Fibroblast of lung (primary cell): ENCODE measurements around the gene PRDX4. TPM values are rescaled to one million over a fixed set of nuclear protein-coding genes. Genes with fewer than 3 reads are reported as not detected.

Source experiments
- DNase-seq, 2 donors: peaks; one replicate each; pipeline versions ENCODE4 v3.0.0 to v3.0.0-alpha.2; 2010; ENCODE audit warnings: low read depth in 2 of 2
- H2AFZ ChIP-seq: 2 replicates; pipeline ENCODE4 v1.5.1; 2012; ENCODE audit warnings: low read length, control low read depth, inconsistent platforms
- H3K27ac ChIP-seq: 2 replicates; pipeline ENCODE4 v1.5.1; 2011; ENCODE audit warnings: low read length, control low read depth; ENCODE audit not compliant: insufficient read depth
- H3K27me3 ChIP-seq: 2 replicates; pipeline ENCODE4 v1.5.1; 2011; ENCODE audit warnings: mild to moderate bottlenecking, low read length; ENCODE audit not compliant: control insufficient read depth, insufficient read depth
- H3K36me3 ChIP-seq: 2 replicates; pipeline ENCODE4 v1.5.1; 2011; ENCODE audit warnings: low read length; ENCODE audit not compliant: control insufficient read depth, insufficient read depth
- H3K4me1 ChIP-seq: 2 replicates; pipeline ENCODE4 v1.5.1; 2011; ENCODE audit warnings: low read length; ENCODE audit not compliant: control insufficient read depth, insufficient read depth; ENCODE audit errors: extremely low read depth
- H3K4me2 ChIP-seq: 2 replicates; pipeline ENCODE4 v1.5.1; 2011; ENCODE audit warnings: low read length, control low read depth; ENCODE audit not compliant: insufficient read depth; ENCODE audit errors: extremely low read depth
- H3K4me3 ChIP-seq, 4 experiments: fragments of 200-600 bp in 1 of 4; sonication (generic) in 1 of 4; replicated peaks in 1 of 4; 2 replicates each; pipeline ENCODE4 v1.5.1; 2011 to 2016; ENCODE audit warnings: low read length in 4 of 4, low read depth in 3 of 4, mild to moderate bottlenecking in 3 of 4, control low read depth in 2 of 4, inconsistent platforms in 1 of 4, mixed read lengths in 1 of 4; ENCODE audit not compliant: insufficient read depth in 1 of 4; ENCODE audit errors: control extremely low read depth in 1 of 4
- H3K79me2 ChIP-seq: 2 replicates; pipeline ENCODE4 v1.5.1; 2012; ENCODE audit warnings: mild to moderate bottlenecking, low read length, inconsistent platforms; ENCODE audit not compliant: control insufficient read depth, insufficient read depth
- H3K9ac ChIP-seq: 2 replicates; pipeline ENCODE4 v1.5.1; 2011; ENCODE audit warnings: mild to moderate bottlenecking, low read length, control low read depth; ENCODE audit not compliant: insufficient read depth
- H3K9me3 ChIP-seq: 2 replicates; pipeline ENCODE4 v1.5.1; 2012; ENCODE audit warnings: low read depth, low read length; ENCODE audit not compliant: control insufficient read depth, insufficient read depth
- H4K20me1 ChIP-seq: 2 replicates; pipeline ENCODE4 v1.5.1; 2011; ENCODE audit warnings: low read length; ENCODE audit not compliant: control insufficient read depth, insufficient read depth; ENCODE audit errors: extremely low read depth
- EZH2 ChIP-seq: IDR thresholded peaks from 2 replicates; pipeline ENCODE4 v1.5.1; 2012; ENCODE audit warnings: low read length, control low read depth, mild to moderate bottlenecking; ENCODE audit errors: missing control alignments
- polyA plus RNA-seq, 2 donors: library from polyadenylated mRNA; depleted of rRNA in 1 of 2; stranded (reverse) in 1 of 2; unstranded in 1 of 2; fragments of >200 nt; gene quantifications; 2 replicates each; pipeline ENCODE4 v1.2.1, GENCODE V29; 2011 to 2012; ENCODE audit warnings: missing spikeins in 1 of 2
- total RNA-seq: library from RNA; depleted of rRNA; stranded (reverse); fragments of >200 nt; gene quantifications from 2 replicates; pipeline ENCODE4 v1.2.1, GENCODE V29; 2014
- TF ChIP-seq, protein P1 (sequence below), 2 donors: IDR thresholded peaks in 1 of 2; conservative IDR thresholded peaks in 1 of 2; 1 replicate in 1 of 2; 2 replicates in 1 of 2; pipeline ENCODE4 v1.5.1; 2011 to 2012; ENCODE audit warnings: low read length in 2 of 2, control low read depth in 1 of 2, inconsistent platforms in 1 of 2, low read depth in 1 of 2, mild to moderate bottlenecking in 1 of 2

The PRDX4 gene
- total and polyA plus RNA-seq, 2 donors (not counting 1 experiment from before 2014, with no cell fraction given) = 163 to 189 TPM

DNA sequence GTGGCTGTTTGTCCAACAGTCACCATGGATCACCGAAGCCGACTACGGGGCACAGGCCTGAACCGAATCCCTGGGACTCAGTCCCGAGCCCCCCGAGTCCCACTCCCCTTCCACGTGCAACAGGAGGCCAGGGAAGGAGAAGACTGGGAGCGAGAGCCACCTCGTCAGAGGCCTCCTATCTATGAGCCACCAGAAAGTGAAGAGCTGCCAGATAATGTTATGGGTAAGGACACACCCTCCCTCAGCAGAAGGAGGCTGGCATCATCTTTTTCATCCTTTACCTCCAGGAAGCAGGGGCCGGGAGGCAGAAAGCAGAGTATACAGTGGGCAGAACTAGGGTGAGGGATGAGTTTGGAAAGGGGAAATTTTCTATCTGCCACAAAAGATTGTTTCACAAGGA, 2.8 kb upstream of the PRDX4 start:
- Histone ChIP-seq H4K20me1 (no peaks in the 10 kb centered on the region), H3K4me3 (no peak overlapping the region), H3K27ac (no peak overlapping the region), H3K9ac (no peak overlapping the region), H2AFZ (no peak overlapping the region), H3K4me1 (no peaks in the 10 kb centered on the region), H3K27me3 (no peaks in the 10 kb centered on the region), H3K4me2 (no peak overlapping the region), H3K79me2 (peaks cover 10% of the 10 kb centered on the region), H3K36me3 (no peaks in the 10 kb centered on the region), H3K9me3 (no peaks in the 10 kb centered on the region)
- DNase-seq = no peak
- TF ChIP-seq, protein P1, sequence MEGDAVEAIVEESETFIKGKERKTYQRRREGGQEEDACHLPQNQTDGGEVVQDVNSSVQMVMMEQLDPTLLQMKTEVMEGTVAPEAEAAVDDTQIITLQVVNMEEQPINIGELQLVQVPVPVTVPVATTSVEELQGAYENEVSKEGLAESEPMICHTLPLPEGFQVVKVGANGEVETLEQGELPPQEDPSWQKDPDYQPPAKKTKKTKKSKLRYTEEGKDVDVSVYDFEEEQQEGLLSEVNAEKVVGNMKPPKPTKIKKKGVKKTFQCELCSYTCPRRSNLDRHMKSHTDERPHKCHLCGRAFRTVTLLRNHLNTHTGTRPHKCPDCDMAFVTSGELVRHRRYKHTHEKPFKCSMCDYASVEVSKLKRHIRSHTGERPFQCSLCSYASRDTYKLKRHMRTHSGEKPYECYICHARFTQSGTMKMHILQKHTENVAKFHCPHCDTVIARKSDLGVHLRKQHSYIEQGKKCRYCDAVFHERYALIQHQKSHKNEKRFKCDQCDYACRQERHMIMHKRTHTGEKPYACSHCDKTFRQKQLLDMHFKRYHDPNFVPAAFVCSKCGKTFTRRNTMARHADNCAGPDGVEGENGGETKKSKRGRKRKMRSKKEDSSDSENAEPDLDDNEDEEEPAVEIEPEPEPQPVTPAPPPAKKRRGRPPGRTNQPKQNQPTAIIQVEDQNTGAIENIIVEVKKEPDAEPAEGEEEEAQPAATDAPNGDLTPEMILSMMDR (conservative IDR thresholded peaks at IDR 0.05 in 1 of 2, IDR thresholded peaks at IDR 0.05 in 1 of 2; ENCODE audit: low read depth in 1 of 2, low read length in 2 of 2) = no peak
- TF ChIP-seq EZH2 = no peak

DNA sequence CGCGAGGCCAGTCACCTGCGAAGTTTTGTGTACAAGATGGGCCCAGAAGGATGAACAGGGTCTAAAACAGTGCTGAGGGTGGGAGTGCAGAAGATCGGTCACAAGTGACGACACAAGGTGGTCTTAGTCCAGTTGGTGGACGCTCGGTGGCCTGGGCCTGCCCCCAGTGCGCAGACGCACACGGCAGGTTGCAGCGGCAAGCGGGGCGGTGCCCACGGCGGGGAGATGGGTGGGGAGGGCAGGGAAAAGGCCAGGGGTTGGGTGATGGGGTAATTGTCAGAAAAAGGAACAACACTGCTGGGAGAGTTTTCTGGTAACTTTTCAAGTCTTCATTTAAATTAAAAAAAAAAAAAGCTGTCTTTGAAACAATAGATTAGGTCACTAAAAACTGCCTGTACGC, 1.0 kb upstream of the PRDX4 start:
- DNase-seq = no peak
- Histone ChIP-seq H4K20me1 (no peaks in the 10 kb centered on the region), H2AFZ (no peak overlapping the region), H3K9ac (no peak overlapping the region), H3K4me3 (no peak overlapping the region), H3K27ac (no peak overlapping the region), H3K4me1 (no peaks in the 10 kb centered on the region), H3K27me3 (no peaks in the 10 kb centered on the region), H3K79me2 (peaks cover 10% of the 10 kb centered on the region), H3K4me2 (no peak overlapping the region), H3K9me3 (no peaks in the 10 kb centered on the region), H3K36me3 (no peaks in the 10 kb centered on the region)
- TF ChIP-seq EZH2 = no peak
- TF ChIP-seq, protein P1 (conservative IDR thresholded peaks at IDR 0.05 in 1 of 2, IDR thresholded peaks at IDR 0.05 in 1 of 2; ENCODE audit: low read depth in 1 of 2, low read length in 2 of 2) = no peak

DNA sequence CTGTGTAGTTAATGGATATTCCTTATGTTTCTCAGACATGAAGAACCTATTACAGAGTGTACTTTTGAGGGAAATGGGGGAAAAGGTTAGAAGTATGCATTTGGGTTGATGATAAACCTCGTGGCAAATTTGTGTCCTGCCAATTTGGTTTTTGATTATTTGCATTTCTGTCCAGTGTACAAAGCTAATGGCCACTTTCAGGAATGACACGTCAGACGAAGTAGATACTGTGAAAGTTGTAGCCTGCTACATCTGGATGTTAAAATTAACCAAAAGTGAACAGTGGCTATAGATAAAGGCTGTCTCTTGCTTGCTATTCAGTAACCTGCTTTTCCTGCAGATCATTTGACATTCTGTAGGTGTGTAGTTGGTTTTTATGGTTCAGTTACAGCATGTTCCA, 1.0 kb downstream of the PRDX4 start:
- H2AFZ ChIP-seq = peak overlapping the region; percentile 30

More for the DNA sequence above, 1.0 kb downstream of the PRDX4 start:
- TF ChIP-seq EZH2 = no peak
- TF ChIP-seq, protein P1 (conservative IDR thresholded peaks at IDR 0.05 in 1 of 2, IDR thresholded peaks at IDR 0.05 in 1 of 2; ENCODE audit: low read depth in 1 of 2, low read length in 2 of 2) = no peak
- Histone ChIP-seq H3K9ac (no peak overlapping the region), H3K4me1 (no peaks in the 10 kb centered on the region), H3K27me3 (no peaks in the 10 kb centered on the region), H3K4me2 (peak overlapping the region; percentile 88), H3K36me3 (no peaks in the 10 kb centered on the region), H3K4me3 (peak overlapping the region; percentile 59 to 84 (median 74)), H3K79me2 (peaks cover 10% of the 10 kb centered on the region), H4K20me1 (no peaks in the 10 kb centered on the region), H3K27ac (peak overlapping the region; percentile 74), H3K9me3 (no peaks in the 10 kb centered on the region)
- peak in 1 of 2 donors; percentile 4 for DNase-seq
